AG09309 (cell line): ENCODE measurements around the gene SPI1.

Experiments used
- DNase-seq: peaks from one replicate; pipeline ENCODE4 v3.0.0-alpha.2; 2010; ENCODE audit warnings: low read depth
- H3K4me3 ChIP-seq: 2 replicates; pipeline ENCODE4 v1.5.1; 2011; ENCODE audit warnings: mild to moderate bottlenecking, low read depth, low read length, moderate library complexity; ENCODE audit not compliant: control insufficient read depth
- TF ChIP-seq, protein P1 (sequence below): IDR thresholded peaks from 2 replicates; pipeline ENCODE4 v1.5.1; 2011; ENCODE audit warnings: mild to moderate bottlenecking, low read depth, low read length, inconsistent platforms; ENCODE audit not compliant: insufficient read depth, control insufficient read depth; ENCODE audit errors: missing control alignments

The SPI1 gene

DNA sequence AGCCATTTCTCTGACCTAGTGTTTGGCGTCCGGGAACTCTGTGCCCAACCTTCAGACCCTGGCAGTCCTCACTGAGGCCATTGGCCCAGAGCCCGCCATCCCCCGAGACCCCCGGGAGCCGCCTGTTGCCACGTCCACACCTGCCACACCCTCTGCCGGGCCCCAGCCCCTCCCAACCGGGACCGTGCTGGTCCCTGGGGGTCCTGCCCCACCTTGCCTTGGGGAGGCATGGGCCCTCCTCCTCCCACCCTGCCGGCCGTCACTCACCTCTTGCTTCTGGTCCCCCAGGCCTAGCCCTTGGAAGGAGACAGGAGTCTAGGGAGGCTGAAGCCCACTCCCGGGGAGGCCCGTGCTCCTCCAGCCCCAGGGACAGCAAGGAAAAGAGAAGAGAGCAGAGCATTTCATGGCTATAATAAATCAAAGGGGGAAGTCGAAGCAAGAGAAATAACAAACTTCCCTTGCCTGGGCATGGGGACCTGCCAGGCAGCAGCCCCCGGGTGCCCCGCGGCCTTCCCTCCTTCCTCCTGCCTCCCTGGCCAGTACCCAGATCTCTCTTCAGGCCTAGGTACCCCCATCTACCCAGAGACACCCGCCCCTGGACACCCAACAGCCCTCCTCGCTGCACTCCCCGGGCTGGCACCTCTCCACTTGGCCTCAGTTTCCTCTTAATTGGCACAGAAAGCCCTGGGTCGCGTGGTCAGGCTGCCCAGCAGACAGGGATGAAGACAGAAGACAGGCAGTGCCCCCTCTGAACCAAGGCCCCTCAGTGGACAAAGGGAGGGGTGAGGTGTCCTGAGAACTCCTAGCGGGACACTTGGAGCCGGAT lies 17.1 kb upstream of the SPI1 start:
- no peak overlapping the region for H3K4me3 ChIP-seq
- TF ChIP-seq, protein P1, sequence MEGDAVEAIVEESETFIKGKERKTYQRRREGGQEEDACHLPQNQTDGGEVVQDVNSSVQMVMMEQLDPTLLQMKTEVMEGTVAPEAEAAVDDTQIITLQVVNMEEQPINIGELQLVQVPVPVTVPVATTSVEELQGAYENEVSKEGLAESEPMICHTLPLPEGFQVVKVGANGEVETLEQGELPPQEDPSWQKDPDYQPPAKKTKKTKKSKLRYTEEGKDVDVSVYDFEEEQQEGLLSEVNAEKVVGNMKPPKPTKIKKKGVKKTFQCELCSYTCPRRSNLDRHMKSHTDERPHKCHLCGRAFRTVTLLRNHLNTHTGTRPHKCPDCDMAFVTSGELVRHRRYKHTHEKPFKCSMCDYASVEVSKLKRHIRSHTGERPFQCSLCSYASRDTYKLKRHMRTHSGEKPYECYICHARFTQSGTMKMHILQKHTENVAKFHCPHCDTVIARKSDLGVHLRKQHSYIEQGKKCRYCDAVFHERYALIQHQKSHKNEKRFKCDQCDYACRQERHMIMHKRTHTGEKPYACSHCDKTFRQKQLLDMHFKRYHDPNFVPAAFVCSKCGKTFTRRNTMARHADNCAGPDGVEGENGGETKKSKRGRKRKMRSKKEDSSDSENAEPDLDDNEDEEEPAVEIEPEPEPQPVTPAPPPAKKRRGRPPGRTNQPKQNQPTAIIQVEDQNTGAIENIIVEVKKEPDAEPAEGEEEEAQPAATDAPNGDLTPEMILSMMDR: no peak
- DNase-seq: no peak

DNA sequence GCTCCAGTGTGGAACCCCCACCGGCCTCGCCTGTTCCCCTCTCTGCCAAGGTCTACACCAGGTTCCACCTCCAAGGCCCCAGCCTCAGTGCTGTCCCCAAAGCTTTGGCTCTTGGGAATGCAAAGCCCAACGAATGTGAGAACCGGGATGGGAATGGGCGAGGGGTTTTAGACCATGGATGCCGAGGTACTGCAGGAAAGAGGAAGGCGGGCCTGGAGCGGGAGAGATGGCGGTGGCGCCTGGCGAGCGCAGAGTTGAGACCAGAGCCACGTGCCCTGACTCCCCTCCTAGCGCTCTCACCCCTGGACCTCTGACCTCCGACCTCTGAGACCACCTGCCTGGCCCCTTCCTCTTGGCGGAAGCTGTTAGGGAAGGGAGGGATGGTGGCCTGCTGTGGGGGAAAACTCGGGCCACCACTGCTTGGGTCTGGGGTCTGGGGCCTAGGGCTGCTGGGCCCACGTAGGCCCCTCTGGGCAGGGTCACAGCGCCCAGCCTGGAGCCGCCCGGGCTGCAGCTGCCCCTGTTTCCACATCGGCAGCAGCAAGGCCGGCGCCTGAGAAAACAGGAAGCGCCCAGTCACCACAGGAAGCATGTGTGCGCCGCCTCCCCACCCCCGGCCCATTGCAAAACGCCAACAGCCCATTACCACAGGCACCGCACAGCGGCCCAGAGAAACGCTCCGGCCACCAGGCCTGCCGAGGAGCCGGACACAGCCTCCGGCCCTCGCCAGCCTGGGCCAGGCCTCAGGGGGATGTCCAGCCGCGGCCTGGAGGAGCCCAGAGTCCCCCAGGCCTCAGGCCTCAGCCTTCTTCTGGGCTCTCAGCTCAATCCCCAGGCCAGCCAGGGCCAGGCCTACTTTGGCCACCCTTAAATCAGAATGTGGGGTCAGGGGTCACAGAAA lies 16.2 kb upstream of the SPI1 start:
- TF ChIP-seq, protein P1: no peak
- H3K4me3 ChIP-seq: no peak overlapping the region
- DNase-seq: no peak

DNA sequence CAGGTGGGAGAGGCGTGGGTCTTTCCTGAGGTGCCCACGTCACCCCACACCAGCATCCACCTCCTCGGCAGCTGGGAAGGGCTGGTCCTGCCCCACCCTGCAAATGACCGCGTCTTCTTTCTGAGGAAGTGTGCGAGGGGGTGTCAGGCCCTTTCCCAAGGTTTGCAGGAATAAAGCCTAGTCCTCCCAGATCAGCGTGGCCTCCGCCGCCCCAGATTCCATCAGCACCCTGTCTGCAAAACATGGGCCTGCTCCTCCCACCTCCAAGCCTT lies 15.6 kb upstream of the SPI1 start:
- no peak overlapping the region for H3K4me3 ChIP-seq
- TF ChIP-seq, protein P1: no peak
- DNase-seq: no peak

DNA sequence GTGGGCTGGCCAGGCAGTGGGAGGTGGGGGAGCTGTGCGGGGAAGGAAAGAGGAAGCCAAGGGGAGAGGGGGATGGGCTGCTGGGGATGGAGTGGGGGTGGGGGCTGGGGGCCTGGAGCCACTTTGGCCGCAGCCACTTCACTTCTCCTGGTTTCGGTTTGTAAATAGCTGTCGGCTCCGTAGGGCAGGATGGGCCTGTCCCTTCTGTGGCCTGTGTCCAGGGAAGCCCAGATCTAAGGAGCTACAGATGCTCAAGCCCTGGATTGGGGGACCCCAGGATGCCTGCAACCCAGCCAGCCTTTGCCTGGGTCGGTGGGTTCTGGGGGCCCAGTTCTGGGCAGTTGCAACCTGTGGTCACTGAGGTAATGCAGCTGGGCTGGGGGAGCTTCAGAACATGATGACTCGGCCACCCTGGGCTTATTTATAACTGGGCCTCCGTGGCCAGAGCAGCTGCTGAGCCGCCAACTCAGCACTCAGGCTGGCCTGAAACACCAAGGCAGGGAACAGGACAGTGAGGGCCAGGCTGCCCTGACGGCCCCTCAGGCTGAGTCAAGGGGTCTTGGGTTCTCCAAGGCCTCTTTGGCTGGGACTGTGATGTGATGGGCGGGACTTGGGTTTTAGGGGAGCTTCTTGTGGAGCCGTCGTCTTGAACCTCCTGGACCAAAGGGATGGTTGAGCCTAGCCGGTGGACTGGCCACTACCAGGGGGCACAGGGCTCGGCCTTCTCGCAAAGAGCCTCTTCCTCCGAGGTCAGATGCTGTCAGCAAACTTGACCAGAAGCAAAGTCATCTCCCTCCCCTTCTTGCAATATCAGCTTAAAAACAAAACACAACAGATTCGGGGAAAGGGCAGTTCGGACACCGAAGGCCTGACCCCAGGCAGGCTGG lies 15.1 kb upstream of the SPI1 start:
- no peak for DNase-seq
- TF ChIP-seq, protein P1: no peak

DNA sequence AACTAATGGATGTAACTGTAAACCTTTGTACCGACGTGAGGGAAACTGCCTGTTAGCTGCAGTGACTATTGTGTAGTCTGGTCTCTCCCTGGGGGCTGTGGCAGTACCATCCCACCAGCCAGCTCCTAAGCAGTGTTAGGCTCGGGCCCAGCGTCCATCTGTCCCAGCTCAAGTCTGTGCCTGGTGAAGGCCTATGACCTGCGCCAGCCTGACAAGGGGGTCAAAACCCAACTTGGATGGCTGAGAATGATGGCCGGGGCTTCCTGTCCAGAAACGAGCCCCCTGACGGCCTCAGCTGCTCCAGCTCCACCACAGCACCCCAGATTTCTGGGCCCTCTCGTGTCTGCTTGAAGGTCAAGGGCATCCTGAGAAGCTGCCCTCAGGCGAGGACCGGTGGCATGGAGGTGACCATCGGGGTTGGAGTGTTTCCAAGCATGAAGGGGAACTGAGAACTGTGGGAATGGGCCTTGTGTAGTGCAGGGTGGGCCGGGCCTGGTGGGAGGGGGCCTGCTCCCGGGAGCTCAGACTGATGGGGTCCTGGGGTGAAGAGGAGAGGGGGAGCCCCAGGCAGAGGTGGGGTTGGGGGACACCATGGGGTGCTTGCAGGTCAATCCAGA lies 14.3 kb upstream of the SPI1 start:
- no peak for DNase-seq
- TF ChIP-seq, protein P1: no peak
- H3K4me3 ChIP-seq: no peak overlapping the region

More for the DNA sequence above, 15.1 kb upstream of the SPI1 start:
- no peak overlapping the region for H3K4me3 ChIP-seq
